ENCODE results near the gene UROC1. TPM values are rescaled to one million over a fixed set of nuclear protein-coding genes. Genes with fewer than 3 reads are reported as not detected.

Gene UROC1
- total RNA-seq, 1 donor: not detected

- H3K27me3 ChIP-seq (ENCODE audit: insufficient read depth, low read length): no peaks in the 10 kb centered on the region
- H3K4me1 ChIP-seq (ENCODE audit: insufficient read depth, low read length): peaks cover 8% of the 10 kb centered on the region
- H3K9me3 ChIP-seq (ENCODE audit: low read depth, low read length): no peaks in the 10 kb centered on the region
- no peak overlapping the region for H3K4me3 ChIP-seq (ENCODE audit: low read length)
Measured at GRCh38 chr3:126518779-126519177, 1.2 kb upstream of the UROC1 start.

GRCh38 chr3:126517986-126518778, 609 bp upstream of the UROC1 start:
- Histone ChIP-seq H3K4me1 (ENCODE audit: insufficient read depth, low read length) (peaks cover 3% of the 10 kb centered on the region), H3K4me3 (ENCODE audit: low read length) (no peak overlapping the region), H3K9me3 (ENCODE audit: low read depth, low read length) (no peaks in the 10 kb centered on the region), H3K27me3 (ENCODE audit: insufficient read depth, low read length) (no peaks in the 10 kb centered on the region)

- H3K4me1 ChIP-seq (ENCODE audit: insufficient read depth, low read length): no peaks in the 10 kb centered on the region
- H3K9me3 ChIP-seq (ENCODE audit: low read depth, low read length): no peaks in the 10 kb centered on the region
- H3K4me3 ChIP-seq (ENCODE audit: low read length): no peak overlapping the region
- H3K27me3 ChIP-seq (ENCODE audit: insufficient read depth, low read length): no peaks in the 10 kb centered on the region
Measured at GRCh38 chr3:126516936-126517290, 660 bp downstream of the UROC1 start.

GRCh38 chr3:126516152-126516935, 1.2 kb downstream of the UROC1 start:
- no peaks in the 10 kb centered on the region for H3K27me3 ChIP-seq (ENCODE audit: insufficient read depth, low read length)
- no peaks in the 10 kb centered on the region for H3K9me3 ChIP-seq (ENCODE audit: low read depth, low read length)
- no peaks in the 10 kb centered on the region for H3K4me1 ChIP-seq (ENCODE audit: insufficient read depth, low read length)
- H3K4me3 ChIP-seq (ENCODE audit: low read length): no peak overlapping the region

GRCh38 chr3:126515066-126515706, 2.4 kb downstream of the UROC1 start:
- no peaks in the 10 kb centered on the region for H3K4me1 ChIP-seq (ENCODE audit: insufficient read depth, low read length)
- H3K4me3 ChIP-seq (ENCODE audit: low read length): no peak overlapping the region
- no peaks in the 10 kb centered on the region for H3K9me3 ChIP-seq (ENCODE audit: low read depth, low read length)
- no peaks in the 10 kb centered on the region for H3K27me3 ChIP-seq (ENCODE audit: insufficient read depth, low read length)

- no peaks in the 10 kb centered on the region for H3K4me1 ChIP-seq (ENCODE audit: insufficient read depth, low read length)
- no peak overlapping the region for H3K4me3 ChIP-seq (ENCODE audit: low read length)
- no peaks in the 10 kb centered on the region for H3K9me3 ChIP-seq (ENCODE audit: low read depth, low read length)
- no peaks in the 10 kb centered on the region for H3K27me3 ChIP-seq (ENCODE audit: insufficient read depth, low read length)
Measured at GRCh38 chr3:126514161-126514560, 3.4 kb downstream of the UROC1 start.

GRCh38 chr3:126512916-126513650, 4.5 kb downstream of the UROC1 start:
- Histone ChIP-seq H3K4me3 (ENCODE audit: low read length) (no peak overlapping the region), H3K4me1 (ENCODE audit: insufficient read depth, low read length) (no peaks in the 10 kb centered on the region), H3K9me3 (ENCODE audit: low read depth, low read length) (no peaks in the 10 kb centered on the region), H3K27me3 (ENCODE audit: insufficient read depth, low read length) (no peaks in the 10 kb centered on the region)

- Histone ChIP-seq H3K4me3 (ENCODE audit: low read length) (no peak overlapping the region), H3K9me3 (ENCODE audit: low read depth, low read length) (no peaks in the 10 kb centered on the region), H3K27me3 (ENCODE audit: insufficient read depth, low read length) (no peaks in the 10 kb centered on the region), H3K4me1 (ENCODE audit: insufficient read depth, low read length) (no peaks in the 10 kb centered on the region)
Measured at GRCh38 chr3:126512026-126512425, 5.5 kb downstream of the UROC1 start.

GRCh38 chr3:126511291-126511690, 6.3 kb downstream of the UROC1 start:
- H3K27me3 ChIP-seq (ENCODE audit: insufficient read depth, low read length): no peaks in the 10 kb centered on the region
- no peaks in the 10 kb centered on the region for H3K4me1 ChIP-seq (ENCODE audit: insufficient read depth, low read length)
- H3K4me3 ChIP-seq (ENCODE audit: low read length): no peak overlapping the region
- no peaks in the 10 kb centered on the region for H3K9me3 ChIP-seq (ENCODE audit: low read depth, low read length)

GRCh38 chr3:126510308-126510910, 7.2 kb downstream of the UROC1 start:
- Histone ChIP-seq H3K27me3 (ENCODE audit: insufficient read depth, low read length) (no peaks in the 10 kb centered on the region), H3K9me3 (ENCODE audit: low read depth, low read length) (no peaks in the 10 kb centered on the region), H3K4me3 (ENCODE audit: low read length) (no peak overlapping the region), H3K4me1 (ENCODE audit: insufficient read depth, low read length) (no peaks in the 10 kb centered on the region)

GRCh38 chr3:126509597-126510307, 7.8 kb downstream of the UROC1 start:
- no peaks in the 10 kb centered on the region for H3K9me3 ChIP-seq (ENCODE audit: low read depth, low read length)
- H3K27me3 ChIP-seq (ENCODE audit: insufficient read depth, low read length): no peaks in the 10 kb centered on the region
- H3K4me3 ChIP-seq (ENCODE audit: low read length): no peak overlapping the region
- no peaks in the 10 kb centered on the region for H3K4me1 ChIP-seq (ENCODE audit: insufficient read depth, low read length)

- no peaks in the 10 kb centered on the region for H3K27me3 ChIP-seq (ENCODE audit: insufficient read depth, low read length)
Measured at GRCh38 chr3:126508564-126508964, 9.0 kb downstream of the UROC1 start.

GRCh38 chr3:126507886-126508285, 9.7 kb downstream of the UROC1 start:
- Histone ChIP-seq H3K9me3 (ENCODE audit: low read depth, low read length) (no peaks in the 10 kb centered on the region), H3K27me3 (ENCODE audit: insufficient read depth, low read length) (no peaks in the 10 kb centered on the region), H3K4me3 (ENCODE audit: low read length) (no peak overlapping the region), H3K4me1 (ENCODE audit: insufficient read depth, low read length) (no peaks in the 10 kb centered on the region)

More at GRCh38 chr3:126508564-126508964, 9.0 kb downstream of the UROC1 start:
- no peak overlapping the region for H3K4me3 ChIP-seq (ENCODE audit: low read length)
- no peaks in the 10 kb centered on the region for H3K9me3 ChIP-seq (ENCODE audit: low read depth, low read length)
- no peaks in the 10 kb centered on the region for H3K4me1 ChIP-seq (ENCODE audit: insufficient read depth, low read length)

- no peaks in the 10 kb centered on the region for H3K27me3 ChIP-seq (ENCODE audit: insufficient read depth, low read length)
Measured at GRCh38 chr3:126503701-126504100, 13.9 kb downstream of the UROC1 start.

More at GRCh38 chr3:126503701-126504100, 13.9 kb downstream of the UROC1 start:
- Histone ChIP-seq H3K4me1 (ENCODE audit: insufficient read depth, low read length) (no peaks in the 10 kb centered on the region), H3K4me3 (ENCODE audit: low read length) (no peak overlapping the region), H3K9me3 (ENCODE audit: low read depth, low read length) (no peaks in the 10 kb centered on the region)
